ENCODE measurements around the gene SH3RF3.

SH3RF3 gene

GRCh38 chr2:109209412-109209811, 80.4 kb downstream of the SH3RF3 start:
- no peak overlapping the region for H3K27ac ChIP-seq
- no peaks in the 10 kb centered on the region for H3K36me3 ChIP-seq (ENCODE audit: control insufficient read depth, insufficient read depth, low read length)
- no peaks in the 10 kb centered on the region for H3K9me3 ChIP-seq (ENCODE audit: control insufficient read depth, low read length)
- H3K4me1 ChIP-seq: no peaks in the 10 kb centered on the region
- H3K79me2 ChIP-seq: no peaks in the 10 kb centered on the region
- no peak overlapping the region for H3K4me2 ChIP-seq (ENCODE audit: low read length)
- no peak overlapping the region for H3K9ac ChIP-seq
- no peaks in the 10 kb centered on the region for H3K27me3 ChIP-seq (ENCODE audit: control insufficient read depth, insufficient read depth, low read length)
- no peak overlapping the region for H2AFZ ChIP-seq
- H3K4me3 ChIP-seq (ENCODE audit: low read depth, low read length): no peak overlapping the region
- TF ChIP-seq CTCF (IDR thresholded peaks at IDR 0.05): no peak

GRCh38 chr2:109209941-109210340, 80.9 kb downstream of the SH3RF3 start:
- Histone ChIP-seq H3K27ac (no peak overlapping the region), H2AFZ (no peak overlapping the region)
- no peak for TF ChIP-seq CTCF (IDR thresholded peaks at IDR 0.05)

GRCh38 chr2:109210431-109211200, 81.6 kb downstream of the SH3RF3 start:
- no peaks in the 10 kb centered on the region for H3K79me2 ChIP-seq
- no peak overlapping the region for H3K9ac ChIP-seq
- TF ChIP-seq CTCF (IDR thresholded peaks at IDR 0.05): no peak
- no peaks in the 10 kb centered on the region for H3K36me3 ChIP-seq (ENCODE audit: control insufficient read depth, insufficient read depth, low read length)
- H3K9me3 ChIP-seq (ENCODE audit: control insufficient read depth, low read length): no peaks in the 10 kb centered on the region
- no peak overlapping the region for H3K4me3 ChIP-seq (ENCODE audit: low read depth, low read length)
- H3K4me2 ChIP-seq (ENCODE audit: low read length): no peak overlapping the region
- no peaks in the 10 kb centered on the region for H3K27me3 ChIP-seq (ENCODE audit: control insufficient read depth, insufficient read depth, low read length)
- no peak overlapping the region for H2AFZ ChIP-seq
- no peak overlapping the region for H3K27ac ChIP-seq
- H3K4me1 ChIP-seq: peaks cover 5% of the 10 kb centered on the region

More at GRCh38 chr2:109209941-109210340, 80.9 kb downstream of the SH3RF3 start:
- no peaks in the 10 kb centered on the region for H3K27me3 ChIP-seq (ENCODE audit: control insufficient read depth, insufficient read depth, low read length)
- no peaks in the 10 kb centered on the region for H3K36me3 ChIP-seq (ENCODE audit: control insufficient read depth, insufficient read depth, low read length)
- no peak overlapping the region for H3K4me3 ChIP-seq (ENCODE audit: low read depth, low read length)
- no peak overlapping the region for H3K9ac ChIP-seq
- H3K79me2 ChIP-seq: no peaks in the 10 kb centered on the region
- peaks cover 1% of the 10 kb centered on the region for H3K4me1 ChIP-seq
- H3K4me2 ChIP-seq (ENCODE audit: low read length): no peak overlapping the region
- no peaks in the 10 kb centered on the region for H3K9me3 ChIP-seq (ENCODE audit: control insufficient read depth, low read length)

- no peak overlapping the region for H3K4me2 ChIP-seq (ENCODE audit: low read length)
- no peak overlapping the region for H3K27ac ChIP-seq
- H3K4me3 ChIP-seq (ENCODE audit: low read depth, low read length): no peak overlapping the region
- no peak for TF ChIP-seq CTCF (IDR thresholded peaks at IDR 0.05)
- H3K27me3 ChIP-seq (ENCODE audit: control insufficient read depth, insufficient read depth, low read length): no peaks in the 10 kb centered on the region
- H3K4me1 ChIP-seq: peaks cover 5% of the 10 kb centered on the region
- H3K79me2 ChIP-seq: no peaks in the 10 kb centered on the region
- H2AFZ ChIP-seq: no peak overlapping the region
- no peak overlapping the region for H3K9ac ChIP-seq
- no peaks in the 10 kb centered on the region for H3K36me3 ChIP-seq (ENCODE audit: control insufficient read depth, insufficient read depth, low read length)
- H3K9me3 ChIP-seq (ENCODE audit: control insufficient read depth, low read length): no peaks in the 10 kb centered on the region
Observed at GRCh38 chr2:109211315-109211714, 82.3 kb downstream of the SH3RF3 start.
